ENCODE data around the gene NOVA1.

NOVA1 gene

GRCh38 chr14:26597071-26597588 is 703 bp downstream of the NOVA1 start:
- TF ChIP-seq GATA2 (IDR thresholded peaks at IDR 0.05; ENCODE audit: low read depth, low read length) = no peak
- no peak for TF ChIP-seq GATA3 (IDR thresholded peaks at IDR 0.05; ENCODE audit: low read depth, low read length)

- TF ChIP-seq GATA3 (IDR thresholded peaks at IDR 0.05; ENCODE audit: low read depth, low read length) (no peak), GATA2 (IDR thresholded peaks at IDR 0.05; ENCODE audit: low read depth, low read length) (peak; percentile 25; the same call in 1 of the 2 replicates)
These were observed 1.2 kb downstream of the NOVA1 start for GRCh38 chr14:26596543-26597061.

- TF ChIP-seq GATA3 (IDR thresholded peaks at IDR 0.05; ENCODE audit: low read depth, low read length) = no peak
- no peak for TF ChIP-seq GATA2 (IDR thresholded peaks at IDR 0.05; ENCODE audit: low read depth, low read length)
These were observed 1.8 kb downstream of the NOVA1 start for GRCh38 chr14:26595926-26596542.

GRCh38 chr14:26594756-26595545 is 2.9 kb downstream of the NOVA1 start:
- no peak for TF ChIP-seq GATA2 (IDR thresholded peaks at IDR 0.05; ENCODE audit: low read depth, low read length)
- TF ChIP-seq GATA3 (IDR thresholded peaks at IDR 0.05; ENCODE audit: low read depth, low read length) = no peak

- TF ChIP-seq GATA2 (IDR thresholded peaks at IDR 0.05; ENCODE audit: low read depth, low read length) (no peak), GATA3 (IDR thresholded peaks at IDR 0.05; ENCODE audit: low read depth, low read length) (no peak)
These were observed 3.7 kb downstream of the NOVA1 start for GRCh38 chr14:26594148-26594547.

GRCh38 chr14:26593357-26593756 is 4.5 kb downstream of the NOVA1 start:
- TF ChIP-seq GATA3 (IDR thresholded peaks at IDR 0.05; ENCODE audit: low read depth, low read length) = no peak
- TF ChIP-seq GATA2 (IDR thresholded peaks at IDR 0.05; ENCODE audit: low read depth, low read length) = no peak

- TF ChIP-seq GATA3 (IDR thresholded peaks at IDR 0.05; ENCODE audit: low read depth, low read length) (no peak), GATA2 (IDR thresholded peaks at IDR 0.05; ENCODE audit: low read depth, low read length) (no peak)
These were observed 7.9 kb downstream of the NOVA1 start for GRCh38 chr14:26589925-26590324.

- TF ChIP-seq GATA2 (IDR thresholded peaks at IDR 0.05; ENCODE audit: low read depth, low read length) (no peak), GATA3 (IDR thresholded peaks at IDR 0.05; ENCODE audit: low read depth, low read length) (no peak)
These were observed 20.1 kb downstream of the NOVA1 start for GRCh38 chr14:26577711-26578110.

GRCh38 chr14:26554069-26554772 is 43.6 kb downstream of the NOVA1 start:
- no peak for TF ChIP-seq GATA2 (IDR thresholded peaks at IDR 0.05; ENCODE audit: low read depth, low read length)

- TF ChIP-seq GATA3 (IDR thresholded peaks at IDR 0.05; ENCODE audit: low read depth, low read length) = no peak
- TF ChIP-seq GATA2 (IDR thresholded peaks at IDR 0.05; ENCODE audit: low read depth, low read length) = no peak
These were observed 48.3 kb downstream of the NOVA1 start for GRCh38 chr14:26549571-26549970.

GRCh38 chr14:26548406-26548805 is 49.4 kb downstream of the NOVA1 start:
- TF ChIP-seq GATA3 (IDR thresholded peaks at IDR 0.05; ENCODE audit: low read depth, low read length) = no peak
- TF ChIP-seq GATA2 (IDR thresholded peaks at IDR 0.05; ENCODE audit: low read depth, low read length) = no peak

- TF ChIP-seq GATA3 (IDR thresholded peaks at IDR 0.05; ENCODE audit: low read depth, low read length) (no peak), GATA2 (IDR thresholded peaks at IDR 0.05; ENCODE audit: low read depth, low read length) (no peak)
These were observed 59.7 kb downstream of the NOVA1 start for GRCh38 chr14:26538176-26538575.

- TF ChIP-seq GATA3 (IDR thresholded peaks at IDR 0.05; ENCODE audit: low read depth, low read length) = no peak
- no peak for TF ChIP-seq GATA2 (IDR thresholded peaks at IDR 0.05; ENCODE audit: low read depth, low read length)
These were observed 65.9 kb downstream of the NOVA1 start for GRCh38 chr14:26531894-26532293.
